IPS-20b (cell line): Measurements from ENCODE around the gene KIF12.

Experiments
- H3K27ac ChIP-seq: one replicate; pipeline ENCODE4 v1.5.1; 2013; ENCODE audit warnings: low read length
- H3K27me3 ChIP-seq: 2 replicates; pipeline ENCODE4 v1.6.1; 2013; ENCODE audit warnings: mild to moderate bottlenecking, low read length, inconsistent platforms; ENCODE audit not compliant: insufficient read depth
- H3K36me3 ChIP-seq: 2 replicates; pipeline ENCODE4 v1.6.1; 2013; ENCODE audit warnings: low read depth, mild to moderate bottlenecking, inconsistent platforms, low read length, moderate library complexity; ENCODE audit not compliant: insufficient read depth
- H3K4me1 ChIP-seq: 2 replicates; pipeline ENCODE4 v1.6.1; 2013; ENCODE audit warnings: mild to moderate bottlenecking, control low read depth, inconsistent platforms, low read length, moderate library complexity; ENCODE audit not compliant: insufficient read depth
- H3K4me3 ChIP-seq: 2 replicates; pipeline ENCODE4 v1.5.1; 2013; ENCODE audit warnings: mild to moderate bottlenecking, low read length, inconsistent platforms
- H3K9ac ChIP-seq: 2 replicates; pipeline ENCODE4 v1.6.1; 2013; ENCODE audit warnings: low read depth, mild to moderate bottlenecking, inconsistent platforms, low read length, moderate library complexity
- H3K9me3 ChIP-seq: 2 replicates; pipeline ENCODE4 v1.6.1; 2013; ENCODE audit warnings: mild to moderate bottlenecking, low read depth, low read length, inconsistent platforms; ENCODE audit not compliant: insufficient read depth

The KIF12 gene

GRCh38 chr9:114112778-114113584 lies 13.9 kb upstream of the KIF12 start:
- H3K9me3 ChIP-seq, result no peaks in the 10 kb centered on the region
- no peak overlapping the region for H3K9ac ChIP-seq
- peaks cover 24% of the 10 kb centered on the region for H3K27me3 ChIP-seq
- no peaks in the 10 kb centered on the region for H3K36me3 ChIP-seq
- no peaks in the 10 kb centered on the region for H3K4me1 ChIP-seq
- no peak overlapping the region for H3K27ac ChIP-seq
- no peak overlapping the region for H3K4me3 ChIP-seq

GRCh38 chr9:114112325-114112724 lies 13.2 kb upstream of the KIF12 start:
- Histone ChIP-seq H3K4me3 (no peak overlapping the region), H3K4me1 (no peaks in the 10 kb centered on the region), H3K9me3 (no peaks in the 10 kb centered on the region), H3K27ac (no peak overlapping the region), H3K27me3 (peaks cover 29% of the 10 kb centered on the region), H3K36me3 (no peaks in the 10 kb centered on the region), H3K9ac (no peak overlapping the region)

- Histone ChIP-seq H3K27ac (no peak overlapping the region), H3K27me3 (peaks cover 39% of the 10 kb centered on the region), H3K9ac (no peak overlapping the region), H3K9me3 (no peaks in the 10 kb centered on the region), H3K36me3 (no peaks in the 10 kb centered on the region), H3K4me1 (no peaks in the 10 kb centered on the region), H3K4me3 (no peak overlapping the region)
These were observed 11.1 kb upstream of the KIF12 start for GRCh38 chr9:114110180-114110579.

GRCh38 chr9:114109124-114109523 lies 10.0 kb upstream of the KIF12 start:
- no peak overlapping the region for H3K27ac ChIP-seq
- no peaks in the 10 kb centered on the region for H3K36me3 ChIP-seq
- no peak overlapping the region for H3K4me3 ChIP-seq
- H3K27me3 ChIP-seq, result peaks cover 46% of the 10 kb centered on the region
- H3K9me3 ChIP-seq, result no peaks in the 10 kb centered on the region
- no peaks in the 10 kb centered on the region for H3K4me1 ChIP-seq
- H3K9ac ChIP-seq, result no peak overlapping the region; the same call in 1 of the 2 replicates

GRCh38 chr9:114108016-114108833 lies 9.1 kb upstream of the KIF12 start:
- H3K27ac ChIP-seq, result no peak overlapping the region
- no peaks in the 10 kb centered on the region for H3K4me1 ChIP-seq
- no peaks in the 10 kb centered on the region for H3K36me3 ChIP-seq
- no peaks in the 10 kb centered on the region for H3K9me3 ChIP-seq
- H3K27me3 ChIP-seq, result peaks cover 42% of the 10 kb centered on the region
- no peak overlapping the region; the same call in 1 of the 2 replicates for H3K9ac ChIP-seq
- H3K4me3 ChIP-seq, result no peak overlapping the region

- H3K9ac ChIP-seq, result no peak overlapping the region
- no peak overlapping the region for H3K27ac ChIP-seq
- no peak overlapping the region for H3K4me3 ChIP-seq
- H3K9me3 ChIP-seq, result no peaks in the 10 kb centered on the region
- H3K4me1 ChIP-seq, result no peaks in the 10 kb centered on the region
- H3K27me3 ChIP-seq, result peaks cover 35% of the 10 kb centered on the region
- no peaks in the 10 kb centered on the region for H3K36me3 ChIP-seq
These were observed 8.4 kb upstream of the KIF12 start for GRCh38 chr9:114107286-114108001.

- Histone ChIP-seq H3K9ac (no peak overlapping the region), H3K36me3 (no peaks in the 10 kb centered on the region), H3K4me1 (no peaks in the 10 kb centered on the region), H3K27me3 (peaks cover 47% of the 10 kb centered on the region), H3K27ac (no peak overlapping the region), H3K4me3 (no peak overlapping the region), H3K9me3 (0 out of 2 replicates have a peak, but pooled peaks cover 3% of the 10 kb centered on the region)
These were observed 6.1 kb upstream of the KIF12 start for GRCh38 chr9:114105236-114105635.

GRCh38 chr9:114102484-114102883 lies 3.4 kb upstream of the KIF12 start:
- peaks cover 5% of the 10 kb centered on the region; the same call in 1 of the 2 replicates for H3K4me1 ChIP-seq
- 0 out of 2 replicates have a peak, but pooled peaks cover 3% of the 10 kb centered on the region for H3K9me3 ChIP-seq
- H3K27ac ChIP-seq, result no peak overlapping the region
- H3K4me3 ChIP-seq, result no peak overlapping the region
- no peak overlapping the region for H3K9ac ChIP-seq
- H3K27me3 ChIP-seq, result peaks cover 52% of the 10 kb centered on the region
- no peaks in the 10 kb centered on the region for H3K36me3 ChIP-seq

- H3K4me1 ChIP-seq, result peaks cover 5% of the 10 kb centered on the region; the same call in 1 of the 2 replicates
- H3K9me3 ChIP-seq, result 0 out of 2 replicates have a peak, but pooled peaks cover 3% of the 10 kb centered on the region
- H3K4me3 ChIP-seq, result no peak overlapping the region
- H3K9ac ChIP-seq, result no peak overlapping the region
- H3K27me3 ChIP-seq, result peaks cover 61% of the 10 kb centered on the region
- H3K36me3 ChIP-seq, result no peaks in the 10 kb centered on the region
- no peak overlapping the region for H3K27ac ChIP-seq
These were observed 1.4 kb upstream of the KIF12 start for GRCh38 chr9:114100536-114100935.

- Histone ChIP-seq H3K9me3 (0 out of 2 replicates have a peak, but pooled peaks cover 3% of the 10 kb centered on the region), H3K27me3 (peaks cover 57% of the 10 kb centered on the region), H3K4me1 (peaks cover 5% of the 10 kb centered on the region; the same call in 1 of the 2 replicates), H3K9ac (no peak overlapping the region), H3K36me3 (no peaks in the 10 kb centered on the region), H3K4me3 (no peak overlapping the region), H3K27ac (no peak overlapping the region)
These were observed 678 bp upstream of the KIF12 start for GRCh38 chr9:114099669-114100270.
